AG09319 (cell line): Measurements from ENCODE around the gene ABI2.
"Not testable (repeated sequence)": the region's sequence is repeated elsewhere in the genome, so short reads cannot be mapped to it uniquely, and the experiment has no call there.

Experiments used
- DNase-seq: peaks from one replicate; pipeline ENCODE4 v3.0.0-alpha.2; 2010; ENCODE audit warnings: low read depth; ENCODE audit errors: extremely low read depth
- TF ChIP-seq, protein P1 (sequence below): IDR thresholded peaks from 2 replicates; pipeline ENCODE4 v1.5.1; 2011; ENCODE audit warnings: low read depth, mild to moderate bottlenecking, inconsistent platforms, low read length, moderate library complexity

The ABI2 gene

DNA sequence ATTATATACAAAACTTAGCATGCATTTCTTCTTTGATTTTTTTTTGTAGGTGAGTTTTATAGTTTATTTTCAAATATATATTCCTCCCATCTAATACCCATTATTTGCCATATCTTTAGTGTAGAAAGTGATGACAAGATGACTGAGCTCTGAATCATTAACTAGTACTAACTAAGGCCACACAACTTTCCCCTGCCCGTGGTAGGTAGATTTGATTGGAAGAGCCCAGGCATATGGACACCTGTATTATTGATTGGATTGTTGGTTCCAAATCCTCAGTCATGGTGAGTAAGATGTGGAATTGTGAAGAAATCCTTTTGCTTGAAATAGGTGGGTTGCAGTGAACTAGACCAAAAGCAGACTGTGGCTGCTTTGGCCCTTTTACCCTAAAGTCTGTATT is 54.8 kb downstream of the ABI2 start:
- DNase-seq = no peak
- TF ChIP-seq, protein P1, sequence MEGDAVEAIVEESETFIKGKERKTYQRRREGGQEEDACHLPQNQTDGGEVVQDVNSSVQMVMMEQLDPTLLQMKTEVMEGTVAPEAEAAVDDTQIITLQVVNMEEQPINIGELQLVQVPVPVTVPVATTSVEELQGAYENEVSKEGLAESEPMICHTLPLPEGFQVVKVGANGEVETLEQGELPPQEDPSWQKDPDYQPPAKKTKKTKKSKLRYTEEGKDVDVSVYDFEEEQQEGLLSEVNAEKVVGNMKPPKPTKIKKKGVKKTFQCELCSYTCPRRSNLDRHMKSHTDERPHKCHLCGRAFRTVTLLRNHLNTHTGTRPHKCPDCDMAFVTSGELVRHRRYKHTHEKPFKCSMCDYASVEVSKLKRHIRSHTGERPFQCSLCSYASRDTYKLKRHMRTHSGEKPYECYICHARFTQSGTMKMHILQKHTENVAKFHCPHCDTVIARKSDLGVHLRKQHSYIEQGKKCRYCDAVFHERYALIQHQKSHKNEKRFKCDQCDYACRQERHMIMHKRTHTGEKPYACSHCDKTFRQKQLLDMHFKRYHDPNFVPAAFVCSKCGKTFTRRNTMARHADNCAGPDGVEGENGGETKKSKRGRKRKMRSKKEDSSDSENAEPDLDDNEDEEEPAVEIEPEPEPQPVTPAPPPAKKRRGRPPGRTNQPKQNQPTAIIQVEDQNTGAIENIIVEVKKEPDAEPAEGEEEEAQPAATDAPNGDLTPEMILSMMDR = no peak

DNA sequence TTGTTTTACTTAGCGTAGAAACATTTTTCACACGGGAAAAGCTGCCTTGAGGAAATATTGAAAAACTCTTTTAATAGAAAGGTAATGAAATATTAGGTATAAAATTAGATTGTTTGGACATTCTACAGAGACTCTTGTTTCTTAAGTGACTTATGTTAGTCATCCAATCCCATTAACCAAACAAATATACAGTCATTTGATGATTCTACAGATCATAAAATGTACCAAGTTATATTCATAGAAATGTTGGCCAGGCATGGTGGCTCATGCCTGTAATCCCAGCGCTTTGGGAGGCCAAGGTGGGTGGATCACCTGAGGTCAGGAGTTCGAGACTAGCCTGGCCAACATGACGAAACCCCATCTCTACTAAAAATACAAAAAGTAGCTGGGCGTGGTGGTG is 60.0 kb downstream of the ABI2 start:
- not testable (repeated sequence) for DNase-seq

DNA sequence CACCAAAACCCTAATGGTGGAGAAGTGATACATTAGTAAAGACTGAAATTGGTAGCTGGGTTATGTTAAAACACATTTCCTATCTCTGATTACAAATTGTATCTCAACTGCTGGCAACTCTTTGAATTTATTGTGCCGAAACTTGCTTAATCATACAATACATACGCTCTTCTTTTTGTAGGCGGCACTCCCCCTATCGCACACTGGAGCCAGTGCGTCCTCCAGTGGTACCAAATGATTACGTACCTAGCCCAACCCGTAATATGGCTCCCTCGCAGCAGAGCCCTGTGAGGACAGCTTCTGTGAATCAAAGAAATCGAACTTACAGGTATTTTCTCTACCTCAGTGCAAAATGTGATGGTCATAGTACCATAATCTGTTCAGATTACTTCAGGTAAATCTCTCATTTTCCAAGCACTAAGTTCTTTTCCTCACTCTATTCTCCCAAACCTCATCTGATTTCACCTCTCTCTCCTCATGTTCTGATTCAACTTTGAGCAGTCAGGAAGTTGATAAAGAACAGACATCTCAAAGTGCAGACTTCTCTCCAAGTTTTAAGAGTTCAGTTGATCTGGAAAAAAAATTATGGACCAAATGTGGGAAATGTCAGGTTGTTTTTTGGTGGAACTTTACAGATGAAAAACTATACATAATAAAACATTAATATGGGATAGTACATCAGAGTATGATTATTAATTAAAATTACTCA is 66.5 kb downstream of the ABI2 start:
- DNase-seq = no peak
- TF ChIP-seq, protein P1 = no peak

DNA sequence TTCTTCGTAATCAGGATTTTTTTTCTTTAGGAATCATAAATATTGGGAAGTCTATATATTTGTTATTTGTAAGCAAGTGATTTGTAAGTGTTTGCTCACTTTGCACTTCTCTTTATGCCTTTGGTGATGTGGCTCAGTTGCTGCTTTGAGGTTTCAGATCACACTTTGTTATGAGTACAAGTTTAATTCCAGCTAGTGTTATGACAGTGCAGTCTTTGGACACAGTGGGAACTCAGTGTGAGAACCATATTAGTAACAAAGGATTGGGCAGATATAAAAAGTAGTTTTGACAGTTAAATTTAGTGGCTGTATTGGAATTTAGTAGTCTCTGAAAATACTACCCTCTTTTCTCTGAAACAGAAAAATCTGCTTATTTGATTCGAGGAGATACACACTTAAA is 67.7 kb downstream of the ABI2 start:
- DNase-seq = no peak

DNA sequence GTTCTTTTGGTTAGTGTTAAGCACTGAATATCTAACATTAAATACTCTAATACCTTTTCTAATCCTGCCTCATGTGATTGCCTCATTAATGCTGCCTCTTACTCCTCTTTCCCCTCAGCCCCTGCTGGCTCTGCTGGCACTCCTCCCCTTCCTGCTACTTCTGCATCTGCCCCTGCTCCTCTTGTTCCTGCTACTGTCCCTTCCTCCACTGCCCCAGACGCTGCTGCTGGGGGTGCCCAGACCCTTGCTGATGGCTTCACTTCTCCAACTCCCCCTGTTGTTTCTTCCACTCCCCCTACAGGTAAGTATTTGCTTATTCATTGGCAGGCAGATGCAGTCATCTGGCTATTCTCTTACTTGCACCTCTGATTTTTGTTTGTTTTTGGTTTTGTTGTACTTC is 68.5 kb downstream of the ABI2 start:
- no peak for DNase-seq
- TF ChIP-seq, protein P1 = peak; percentile 11; the same call in 1 of the 2 replicates

More for the DNA sequence above, 67.7 kb downstream of the ABI2 start:
- TF ChIP-seq, protein P1 = no peak

DNA sequence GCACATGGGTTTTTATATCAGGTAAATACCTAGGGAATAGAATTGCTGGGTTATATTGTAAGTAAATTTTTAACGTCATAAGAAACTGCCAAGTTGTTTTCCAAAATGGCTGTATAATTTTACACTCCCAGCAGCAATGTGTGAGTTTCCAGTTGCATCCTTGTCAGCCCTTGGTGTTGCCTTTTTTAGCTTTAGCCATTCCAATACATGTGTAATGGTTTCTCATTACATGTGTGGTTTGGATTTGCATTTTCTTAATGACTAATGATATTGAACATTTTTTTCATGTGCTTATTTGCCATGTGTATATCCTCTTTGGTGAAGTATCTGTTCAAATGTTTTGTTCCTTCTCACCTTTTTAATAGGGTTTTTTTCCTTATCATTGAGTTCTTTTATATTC is 70.8 kb downstream of the ABI2 start:
- TF ChIP-seq, protein P1 = no peak
- no peak for DNase-seq

DNA sequence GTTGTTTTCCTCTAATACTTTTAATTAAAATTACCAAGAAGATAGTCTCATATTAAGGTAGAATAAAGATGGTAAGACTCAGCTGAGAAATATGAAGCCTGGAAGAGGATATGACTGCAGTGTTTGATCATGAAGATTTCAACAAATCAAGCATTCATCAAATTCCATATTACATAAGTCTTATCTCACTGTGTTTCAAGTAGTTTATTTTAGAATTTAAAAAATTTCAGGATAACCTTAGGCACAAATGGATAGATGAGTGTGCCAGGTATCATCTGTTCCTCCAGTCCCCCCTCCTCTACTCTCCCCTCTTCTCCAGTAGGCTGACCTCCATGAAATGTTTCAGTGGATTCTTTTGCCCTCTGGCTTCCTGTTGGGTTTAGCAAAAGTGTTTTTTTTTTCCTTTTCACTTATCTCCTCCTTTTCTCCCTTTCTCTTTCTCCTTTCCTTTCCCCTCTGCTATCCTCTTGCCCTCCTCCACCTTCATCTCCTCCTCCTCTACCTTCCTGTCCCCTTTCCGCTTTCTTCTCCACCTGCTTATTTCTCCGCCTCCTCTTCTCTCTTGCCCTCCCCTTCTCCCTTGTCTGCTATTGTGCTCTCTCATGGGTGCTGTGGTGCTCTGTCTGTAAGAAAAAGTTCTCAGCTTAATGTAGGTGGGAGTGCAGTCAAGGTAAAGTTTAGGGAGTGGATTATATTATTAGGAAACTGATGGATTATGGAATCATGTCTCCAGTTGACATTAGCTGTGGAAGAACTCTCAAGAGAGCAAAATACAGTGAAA is 72.8 kb downstream of the ABI2 start:
- no peak for DNase-seq

More for the DNA sequence above, 72.8 kb downstream of the ABI2 start:
- TF ChIP-seq, protein P1 = no peak
